ENCODE data around the gene PNPLA7. TPM values are rescaled to one million over a fixed set of nuclear protein-coding genes. Genes with fewer than 3 reads are reported as not detected.

The PNPLA7 gene
- total RNA-seq, 1 experiment from 2014 or later = 1.3 TPM

- no peak overlapping the region for H3K27ac Mint-ChIP-seq
- H3K9me3 Mint-ChIP-seq = no peaks in the 10 kb centered on the region
- no peak for DNase-seq (ENCODE audit: low spot score)
- H3K4me1 Mint-ChIP-seq = no peaks in the 10 kb centered on the region
- H3K36me3 Mint-ChIP-seq = no peaks in the 10 kb centered on the region
- ATAC-seq = no peak
- ChIA-PET POLR2A (no interaction called here), CTCF (interaction anchor here (1.0 to 2.7 kb wide), 2 partner anchors 14 to 236 kb away, joined by 3 to 11 read pairs; no protein-coding TSS in a partner anchor)
- H3K4me3 Mint-ChIP-seq = no peak overlapping the region
- TF ChIP-seq, protein P1, sequence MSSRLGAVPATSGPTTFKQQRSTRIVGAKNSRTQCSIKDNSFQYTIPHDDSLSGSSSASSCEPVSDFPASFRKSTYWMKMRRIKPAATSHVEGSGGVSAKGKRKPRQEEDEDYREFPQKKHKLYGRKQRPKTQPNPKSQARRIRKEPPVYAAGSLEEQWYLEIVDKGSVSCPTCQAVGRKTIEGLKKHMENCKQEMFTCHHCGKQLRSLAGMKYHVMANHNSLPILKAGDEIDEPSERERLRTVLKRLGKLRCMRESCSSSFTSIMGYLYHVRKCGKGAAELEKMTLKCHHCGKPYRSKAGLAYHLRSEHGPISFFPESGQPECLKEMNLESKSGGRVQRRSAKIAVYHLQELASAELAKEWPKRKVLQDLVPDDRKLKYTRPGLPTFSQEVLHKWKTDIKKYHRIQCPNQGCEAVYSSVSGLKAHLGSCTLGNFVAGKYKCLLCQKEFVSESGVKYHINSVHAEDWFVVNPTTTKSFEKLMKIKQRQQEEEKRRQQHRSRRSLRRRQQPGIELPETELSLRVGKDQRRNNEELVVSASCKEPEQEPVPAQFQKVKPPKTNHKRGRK (CRISPR knock-in tag; IDR thresholded peaks at IDR 0.05; ENCODE audit: borderline replicate concordance) = no peak
- TF ChIP-seq RELA (CRISPR knock-in tag; IDR thresholded peaks at IDR 0.05; ENCODE audit: borderline replicate concordance) (no peak), ZNF317 (CRISPR knock-in tag; IDR thresholded peaks at IDR 0.05; ENCODE audit: borderline replicate concordance, low read depth) (no peak), SMAD3 (CRISPR knock-in tag; IDR thresholded peaks at IDR 0.05; ENCODE audit: borderline replicate concordance) (no peak), ETV6 (CRISPR knock-in tag; IDR thresholded peaks at IDR 0.05) (no peak), ESRRA (CRISPR knock-in tag; IDR thresholded peaks at IDR 0.05; ENCODE audit: borderline replicate concordance) (no peak), ZBTB43 (CRISPR knock-in tag; IDR thresholded peaks at IDR 0.05) (no peak), CDX4 (CRISPR knock-in tag; IDR thresholded peaks at IDR 0.05; ENCODE audit: borderline replicate concordance) (no peak), FOXK1 (CRISPR knock-in tag; IDR thresholded peaks at IDR 0.05) (no peak), ATF2 (CRISPR knock-in tag; IDR thresholded peaks at IDR 0.05; ENCODE audit: borderline replicate concordance, low read depth) (no peak), JAZF1 (CRISPR knock-in tag; IDR thresholded peaks at IDR 0.05) (no peak), ZNF671 (CRISPR knock-in tag; IDR thresholded peaks at IDR 0.05) (no peak), GTF2I (CRISPR knock-in tag; conservative IDR thresholded peaks at IDR 0.05) (no peak), CREB1 (CRISPR knock-in tag; IDR thresholded peaks at IDR 0.05) (no peak), NR1H2 (CRISPR knock-in tag; IDR thresholded peaks at IDR 0.05) (no peak)
- TF ChIP-seq, protein P2, sequence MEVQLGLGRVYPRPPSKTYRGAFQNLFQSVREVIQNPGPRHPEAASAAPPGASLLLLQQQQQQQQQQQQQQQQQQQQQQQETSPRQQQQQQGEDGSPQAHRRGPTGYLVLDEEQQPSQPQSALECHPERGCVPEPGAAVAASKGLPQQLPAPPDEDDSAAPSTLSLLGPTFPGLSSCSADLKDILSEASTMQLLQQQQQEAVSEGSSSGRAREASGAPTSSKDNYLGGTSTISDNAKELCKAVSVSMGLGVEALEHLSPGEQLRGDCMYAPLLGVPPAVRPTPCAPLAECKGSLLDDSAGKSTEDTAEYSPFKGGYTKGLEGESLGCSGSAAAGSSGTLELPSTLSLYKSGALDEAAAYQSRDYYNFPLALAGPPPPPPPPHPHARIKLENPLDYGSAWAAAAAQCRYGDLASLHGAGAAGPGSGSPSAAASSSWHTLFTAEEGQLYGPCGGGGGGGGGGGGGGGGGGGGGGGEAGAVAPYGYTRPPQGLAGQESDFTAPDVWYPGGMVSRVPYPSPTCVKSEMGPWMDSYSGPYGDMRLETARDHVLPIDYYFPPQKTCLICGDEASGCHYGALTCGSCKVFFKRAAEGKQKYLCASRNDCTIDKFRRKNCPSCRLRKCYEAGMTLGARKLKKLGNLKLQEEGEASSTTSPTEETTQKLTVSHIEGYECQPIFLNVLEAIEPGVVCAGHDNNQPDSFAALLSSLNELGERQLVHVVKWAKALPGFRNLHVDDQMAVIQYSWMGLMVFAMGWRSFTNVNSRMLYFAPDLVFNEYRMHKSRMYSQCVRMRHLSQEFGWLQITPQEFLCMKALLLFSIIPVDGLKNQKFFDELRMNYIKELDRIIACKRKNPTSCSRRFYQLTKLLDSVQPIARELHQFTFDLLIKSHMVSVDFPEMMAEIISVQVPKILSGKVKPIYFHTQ (CRISPR knock-in tag; IDR thresholded peaks at IDR 0.05) = no peak
- TF ChIP-seq, protein P3, sequence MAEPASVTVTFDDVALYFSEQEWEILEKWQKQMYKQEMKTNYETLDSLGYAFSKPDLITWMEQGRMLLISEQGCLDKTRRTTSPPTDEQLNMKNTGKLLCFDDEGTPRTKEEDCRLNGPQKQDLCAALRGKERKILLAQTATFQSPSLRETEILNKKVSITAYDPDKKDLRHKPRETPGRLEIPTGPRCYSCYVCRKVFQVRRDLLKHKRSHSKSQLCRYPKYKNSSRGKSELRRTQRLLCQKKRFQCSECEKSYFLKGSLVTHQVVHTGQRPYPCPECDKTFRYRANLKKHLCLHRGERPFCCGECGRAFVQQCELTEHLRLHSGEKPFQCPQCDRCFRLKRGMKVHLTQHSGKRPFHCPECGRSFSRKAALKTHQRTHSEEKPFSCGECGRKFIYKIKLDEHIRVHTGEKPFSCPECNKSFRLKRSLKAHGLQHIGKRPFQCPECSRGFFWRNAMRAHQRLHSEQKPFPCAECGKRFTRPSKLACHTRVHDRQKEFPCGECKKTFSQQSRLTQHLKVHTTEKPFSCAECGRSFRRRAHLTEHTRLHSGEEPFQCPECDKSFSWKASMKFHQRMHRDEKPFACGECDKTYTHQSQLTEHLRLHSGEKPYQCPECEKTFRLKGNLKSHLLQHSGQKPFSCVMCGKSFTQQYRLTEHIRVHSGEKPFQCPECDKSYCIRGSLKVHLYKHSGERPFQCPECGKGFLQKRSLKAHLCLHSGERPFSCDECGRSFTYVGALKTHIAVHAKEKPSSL (CRISPR knock-in tag; conservative IDR thresholded peaks at IDR 0.05) = no peak
- TF ChIP-seq, protein P4, sequence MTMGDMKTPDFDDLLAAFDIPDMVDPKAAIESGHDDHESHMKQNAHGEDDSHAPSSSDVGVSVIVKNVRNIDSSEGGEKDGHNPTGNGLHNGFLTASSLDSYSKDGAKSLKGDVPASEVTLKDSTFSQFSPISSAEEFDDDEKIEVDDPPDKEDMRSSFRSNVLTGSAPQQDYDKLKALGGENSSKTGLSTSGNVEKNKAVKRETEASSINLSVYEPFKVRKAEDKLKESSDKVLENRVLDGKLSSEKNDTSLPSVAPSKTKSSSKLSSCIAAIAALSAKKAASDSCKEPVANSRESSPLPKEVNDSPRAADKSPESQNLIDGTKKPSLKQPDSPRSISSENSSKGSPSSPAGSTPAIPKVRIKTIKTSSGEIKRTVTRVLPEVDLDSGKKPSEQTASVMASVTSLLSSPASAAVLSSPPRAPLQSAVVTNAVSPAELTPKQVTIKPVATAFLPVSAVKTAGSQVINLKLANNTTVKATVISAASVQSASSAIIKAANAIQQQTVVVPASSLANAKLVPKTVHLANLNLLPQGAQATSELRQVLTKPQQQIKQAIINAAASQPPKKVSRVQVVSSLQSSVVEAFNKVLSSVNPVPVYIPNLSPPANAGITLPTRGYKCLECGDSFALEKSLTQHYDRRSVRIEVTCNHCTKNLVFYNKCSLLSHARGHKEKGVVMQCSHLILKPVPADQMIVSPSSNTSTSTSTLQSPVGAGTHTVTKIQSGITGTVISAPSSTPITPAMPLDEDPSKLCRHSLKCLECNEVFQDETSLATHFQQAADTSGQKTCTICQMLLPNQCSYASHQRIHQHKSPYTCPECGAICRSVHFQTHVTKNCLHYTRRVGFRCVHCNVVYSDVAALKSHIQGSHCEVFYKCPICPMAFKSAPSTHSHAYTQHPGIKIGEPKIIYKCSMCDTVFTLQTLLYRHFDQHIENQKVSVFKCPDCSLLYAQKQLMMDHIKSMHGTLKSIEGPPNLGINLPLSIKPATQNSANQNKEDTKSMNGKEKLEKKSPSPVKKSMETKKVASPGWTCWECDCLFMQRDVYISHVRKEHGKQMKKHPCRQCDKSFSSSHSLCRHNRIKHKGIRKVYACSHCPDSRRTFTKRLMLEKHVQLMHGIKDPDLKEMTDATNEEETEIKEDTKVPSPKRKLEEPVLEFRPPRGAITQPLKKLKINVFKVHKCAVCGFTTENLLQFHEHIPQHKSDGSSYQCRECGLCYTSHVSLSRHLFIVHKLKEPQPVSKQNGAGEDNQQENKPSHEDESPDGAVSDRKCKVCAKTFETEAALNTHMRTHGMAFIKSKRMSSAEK (CRISPR knock-in tag; IDR thresholded peaks at IDR 0.05; ENCODE audit: borderline replicate concordance) = no peak
- no peaks in the 10 kb centered on the region for H3K27me3 Mint-ChIP-seq (ENCODE audit: low read depth)
These were observed 27.3 kb downstream of the PNPLA7 start for GRCh38 chr9:137522746-137523455.
